IMR-90 (cell line): Measurements from ENCODE around the gene DSCAML1. TPM values are rescaled to one million over a fixed set of nuclear protein-coding genes. Genes with fewer than 3 reads are reported as not detected.

Source experiments
- ATAC-seq: fragments of 200-7000 bp; cut with Tn5 transposase; 2 replicates; pipeline ENCODE4 v1.9.1; 2020; ENCODE audit warnings: low read depth, mild to moderate bottlenecking, moderate library complexity
- BruUV-seq: library from RNA; stranded (reverse); fragments of 400-500 nt; replicated peaks from 2 replicates; lab custom pipeline; 2021; lab: Mats Ljungman, UMichigan
- CTCF ChIA-PET: fragments of 300-600 bp; formaldehyde crosslinking; extraction: SDS; loops from one replicate; lab custom pipeline; 2021; ENCODE audit warnings: antibody characterized with exemption; lab: Yijun Ruan, JAX
- POLR2A ChIA-PET: fragments of 300-600 bp; sonication (Branson Sonifier 250); formaldehyde crosslinking; loops from one replicate; lab custom pipeline; 2022; ENCODE audit warnings: antibody characterized with exemption; ENCODE audit not compliant: unreplicated experiment; lab: Charles Lee
- DNase-seq: peaks from one replicate; pipeline ENCODE4 v3.0.0; 2013
- H2AFZ ChIP-seq: replicated peaks from 2 replicates; pipeline ENCODE3; 2013; ENCODE audit warnings: low read length, mild to moderate bottlenecking; ENCODE audit not compliant: poor library complexity
- H2AK5ac ChIP-seq: 2 replicates; pipeline ENCODE4 v1.6.1; 2013; ENCODE audit warnings: low read depth, low read length, inconsistent platforms
- H2AK9ac ChIP-seq: replicated peaks from 2 replicates; pipeline ENCODE3; 2013; ENCODE audit warnings: mild to moderate bottlenecking, low read depth, low read length, moderate library complexity; ENCODE audit not compliant: poor library complexity
- H2BK120ac ChIP-seq: 2 replicates; pipeline ENCODE4 v1.6.1; 2013; ENCODE audit warnings: low read depth, low read length, inconsistent platforms
- H2BK15ac ChIP-seq: 3 replicates; pipeline ENCODE4 v1.6.1; 2013; ENCODE audit warnings: low read depth, low read length, inconsistent platforms
- H2BK20ac ChIP-seq: 2 replicates; pipeline ENCODE4 v1.6.1; 2013; ENCODE audit warnings: low read depth, mild to moderate bottlenecking, inconsistent platforms, low read length, moderate library complexity
- H2BK5ac ChIP-seq: 2 replicates; pipeline ENCODE4 v1.6.1; 2013; ENCODE audit warnings: mild to moderate bottlenecking, low read depth, low read length, inconsistent platforms; ENCODE audit not compliant: poor library complexity, severe bottlenecking
- H3K14ac ChIP-seq: replicated peaks from 2 replicates; pipeline ENCODE4 v1.6.1; 2013; ENCODE audit warnings: low read depth, low read length, inconsistent platforms
- H3K18ac ChIP-seq: 2 replicates; pipeline ENCODE4 v1.6.1; 2013; ENCODE audit warnings: low read depth, low read length, control low read depth
- H3K23ac ChIP-seq: 2 replicates; pipeline ENCODE4 v1.6.1; 2013; ENCODE audit warnings: low read depth, low read length, inconsistent platforms
- H3K27ac ChIP-seq: 2 replicates; pipeline ENCODE4 v1.5.1; 2013; ENCODE audit warnings: mild to moderate bottlenecking, control low read depth, low read length; ENCODE audit not compliant: insufficient read depth
- H3K27me3 ChIP-seq: 2 replicates; pipeline ENCODE4 v1.6.1; 2013; ENCODE audit warnings: low read length; ENCODE audit not compliant: control insufficient read depth, insufficient read depth
- H3K36me3 ChIP-seq: 2 replicates; pipeline ENCODE4 v1.6.1; 2013; ENCODE audit warnings: low read length, mixed read lengths; ENCODE audit not compliant: control insufficient read depth, insufficient read depth
- H3K4ac ChIP-seq: 2 replicates; pipeline ENCODE4 v1.6.1; 2013; ENCODE audit warnings: low read depth, low read length, inconsistent platforms
- H3K4me1 ChIP-seq: 2 replicates; pipeline ENCODE4 v1.6.1; 2013; ENCODE audit warnings: low read length, mixed read lengths; ENCODE audit not compliant: control insufficient read depth, insufficient read depth
- H3K4me2 ChIP-seq: 2 replicates; pipeline ENCODE4 v1.6.1; 2013; ENCODE audit warnings: low read depth, mild to moderate bottlenecking, control low read depth, low read length, moderate library complexity
- H3K4me3 ChIP-seq: 2 replicates; pipeline ENCODE4 v1.5.1; 2013; ENCODE audit warnings: low read depth, mild to moderate bottlenecking, control low read depth, low read length, moderate library complexity; ENCODE audit not compliant: insufficient read depth
- H3K56ac ChIP-seq: 2 replicates; pipeline ENCODE4 v1.6.1; 2013; ENCODE audit warnings: low read length, inconsistent platforms; ENCODE audit not compliant: insufficient read depth; ENCODE audit errors: extremely low read depth
- H3K79me1 ChIP-seq, 2 experiments: 2 replicates each; pipeline ENCODE4 v1.6.1; 2013; ENCODE audit warnings: low read length in 2 of 2, inconsistent platforms in 1 of 2, low read depth in 1 of 2
- H3K9ac ChIP-seq: 2 replicates; pipeline ENCODE4 v1.6.1; 2013; ENCODE audit warnings: low read depth, low read length, control low read depth
- H3K9me1 ChIP-seq: 2 replicates; pipeline ENCODE4 v1.6.1; 2013; ENCODE audit warnings: low read length, inconsistent platforms; ENCODE audit not compliant: insufficient read depth
- H3K9me3 ChIP-seq: 2 replicates; pipeline ENCODE4 v1.6.1; 2013; ENCODE audit warnings: low read length; ENCODE audit not compliant: control insufficient read depth, insufficient read depth
- H4K20me1 ChIP-seq: 2 replicates; pipeline ENCODE4 v1.6.1; 2013; ENCODE audit warnings: low read length, inconsistent platforms; ENCODE audit not compliant: insufficient read depth
- H4K5ac ChIP-seq: 2 replicates; pipeline ENCODE4 v1.6.1; 2013; ENCODE audit warnings: mild to moderate bottlenecking, low read depth, low read length, control low read depth
- H4K8ac ChIP-seq, 2 experiments: 2 replicates each; pipeline ENCODE4 v1.6.1; 2013; ENCODE audit warnings: low read depth in 2 of 2, low read length in 2 of 2, control low read depth in 1 of 2, inconsistent platforms in 1 of 2
- H4K91ac ChIP-seq: 2 replicates; pipeline ENCODE4 v1.6.1; 2013; ENCODE audit warnings: low read depth, low read length, inconsistent platforms; ENCODE audit not compliant: insufficient read depth
- BHLHE40 ChIP-seq: fragments of 150-350 bp; IDR thresholded peaks from 2 replicates; pipeline ENCODE4 v1.6.1; 2016; ENCODE audit warnings: mild to moderate bottlenecking, low read depth, low read length
- CEBPB ChIP-seq: IDR thresholded peaks from 2 replicates; pipeline ENCODE4 v1.6.1; 2012; ENCODE audit warnings: low read depth, low read length, improper control_type of control experiment
- FOS ChIP-seq: fragments of 150-350 bp; IDR thresholded peaks from 2 replicates; pipeline ENCODE4 v1.6.1; 2016; ENCODE audit warnings: low read depth, low read length
- MAFK ChIP-seq: IDR thresholded peaks from 2 replicates; pipeline ENCODE4 v1.6.1; 2012; ENCODE audit warnings: low read depth, low read length, improper control_type of control experiment
- MAZ ChIP-seq: IDR thresholded peaks from 2 replicates; pipeline ENCODE4 v1.6.1; 2012; ENCODE audit warnings: low read depth, mild to moderate bottlenecking, low read length, improper control_type of control experiment, moderate library complexity, borderline replicate concordance
- MXI1 ChIP-seq: IDR thresholded peaks from 2 replicates; pipeline ENCODE4 v1.6.1; 2012; ENCODE audit warnings: low read depth, mild to moderate bottlenecking, low read length, moderate library complexity, borderline replicate concordance
- NFE2L2 ChIP-seq: fragments of 150-350 bp; IDR thresholded peaks from 2 replicates; pipeline ENCODE4 v1.6.1; 2016; ENCODE audit warnings: low read depth, mild to moderate bottlenecking, low read length
- POLR2A ChIP-seq: IDR thresholded peaks from 2 replicates; pipeline ENCODE4 v1.6.1; 2012; ENCODE audit warnings: mild to moderate bottlenecking, low read depth, low read length
- RAD21 ChIP-seq: IDR thresholded peaks from 2 replicates; pipeline ENCODE4 v1.6.1; 2012; ENCODE audit warnings: low read length, improper control_type of control experiment
- RCOR1 ChIP-seq: IDR thresholded peaks from 2 replicates; pipeline ENCODE4 v1.6.1; 2012; ENCODE audit warnings: mild to moderate bottlenecking, low read length, improper control_type of control experiment; ENCODE audit not compliant: insufficient replicate concordance
- WGBS, 2 experiments: methylation state at CpG; one replicate each; pipeline versions ENCODE4 v1.1.5 to v1.1.7; 2013; ENCODE audit warnings: missing lambda C conversion rate in 2 of 2; ENCODE audit not compliant: insufficient read length in 1 of 2; ENCODE audit errors: extremely low coverage in 2 of 2; 5-methylcytosine and 5-hydroxymethylcytosine counted together
- dilution Hi-C: fragments of 300-500 bp; cut with HindIII; formaldehyde crosslinking; loops from one replicate; pipeline ENCODE4 v1.14.3; 2018; ENCODE audit warnings: low sequenced_read_pairs; ENCODE audit not compliant: unreplicated experiment
- in situ Hi-C: fragments of 300-500 bp; cut with MboI; formaldehyde crosslinking; loops from 3 replicates; pipeline ENCODE4 v1.14.3; 2019; ENCODE audit warnings: low sequenced_read_pairs, inconsistent platforms, mixed read lengths
- intact Hi-C: fragments of 100-400 bp; cut with micrococcal nuclease; formaldehyde crosslinking; loops from 2 replicates; pipeline ENCODE4 v1.10.0; 2022
- polyA plus RNA-seq, 3 experiments: library from polyadenylated mRNA; depleted of rRNA; stranded (reverse); fragments of >200 nt; gene quantifications; 2 replicates each; pipeline ENCODE4 v1.2.3, GENCODE V29; 2012; ENCODE audit warnings: low replicate concordance in 1 of 3
- total RNA-seq: library from RNA; depleted of rRNA; stranded (reverse); fragments of >200 nt; gene quantifications from 2 replicates; pipeline ENCODE4 v1.2.3, GENCODE V29; 2012

The DSCAML1 gene
- total and polyA plus RNA-seq, 2 of the 4 experiments (the other 2 are of a cell fraction) = not detected

GRCh38 chr11:117479372-117479771, 317.6 kb downstream of the DSCAML1 start:
- no peak overlapping the region for H3K18ac ChIP-seq
- no peak overlapping the region for H4K8ac ChIP-seq
- ATAC-seq (no peak), DNase-seq (no peak)
- H3K14ac ChIP-seq = no peak overlapping the region
- H2BK120ac ChIP-seq = no peak overlapping the region
- H4K20me1 ChIP-seq = no peaks in the 10 kb centered on the region
- H3K79me1 ChIP-seq = no peaks in the 10 kb centered on the region
- no peak overlapping the region for H3K4me2 ChIP-seq
- ChIA-PET CTCF (no interaction called here), POLR2A (no interaction called here)
- H3K4me3 ChIP-seq = no peak overlapping the region
- no peaks in the 10 kb centered on the region for H3K4me1 ChIP-seq
- no peak overlapping the region for H2AK9ac ChIP-seq
- H3K36me3 ChIP-seq = no peaks in the 10 kb centered on the region
- no CpG with 5 or more reads among the region's 8 CpGs for WGBS, 2 experiments
- H3K9me3 ChIP-seq = no peaks in the 10 kb centered on the region
- H2BK5ac ChIP-seq = no peak overlapping the region
- H3K27me3 ChIP-seq = peaks cover 8% of the 10 kb centered on the region
- H3K9ac ChIP-seq = no peak overlapping the region
- H2AFZ ChIP-seq = no peak overlapping the region
- H3K23ac ChIP-seq = no peak overlapping the region
- intact Hi-C loops (no loop called here), dilution Hi-C loops (no loop called here), in situ Hi-C loops (no loop called here)
- H3K27ac ChIP-seq = no peak overlapping the region
- no peak overlapping the region for H3K4ac ChIP-seq
- no peak overlapping the region for H3K56ac ChIP-seq
- no peak overlapping the region for H2BK15ac ChIP-seq
- H3K9me1 ChIP-seq = no peaks in the 10 kb centered on the region
- no peak overlapping the region for H2AK5ac ChIP-seq
- BruUV-seq = no TSS peak
- no peak overlapping the region for H4K5ac ChIP-seq
- no peak overlapping the region for H4K91ac ChIP-seq
- H2BK20ac ChIP-seq = no peak overlapping the region
- TF ChIP-seq RCOR1 = no peak
- TF ChIP-seq BHLHE40 = no peak
- no peak for TF ChIP-seq NFE2L2
- TF ChIP-seq FOS = no peak
- no peak for TF ChIP-seq CEBPB
- TF ChIP-seq POLR2A = no peak
- no peak for TF ChIP-seq RAD21
- TF ChIP-seq MAZ = no peak
- no peak for TF ChIP-seq MXI1
- TF ChIP-seq MAFK = no peak
